Right atrium auricular region (tissue), 2 donors: ENCODE measurements around the gene LAMC3. TPM values are rescaled to one million over a fixed set of nuclear protein-coding genes. Genes with fewer than 3 reads are reported as not detected.

Experiments
- DNase-seq: peaks from one replicate; pipeline ENCODE4 v3.0.0-alpha.2; 2019; ENCODE audit warnings: low spot score
- H3K27ac ChIP-seq, 2 donors: fragments of 200-600 bp; sonication (generic); 1 replicate in 1 of 2; 2 replicates in 1 of 2; pipeline ENCODE4 v1.5.1; 2016 to 2019
- H3K27me3 ChIP-seq, 2 donors: fragments of 200-600 bp; sonication (generic); one replicate each; pipeline versions ENCODE4 v1.5.1 to v1.6.0; 2017 to 2019
- H3K36me3 ChIP-seq: fragments of 200-600 bp; sonication (generic); one replicate; pipeline ENCODE4 v1.5.1; 2016
- H3K4me1 ChIP-seq, 2 donors: fragments of 200-600 bp; sonication (generic); one replicate each; pipeline versions ENCODE4 v1.5.1 to v1.6.0; 2017 to 2019
- H3K4me3 ChIP-seq, 2 donors: fragments of 200-600 bp; sonication (generic); 1 replicate in 1 of 2; 2 replicates in 1 of 2; pipeline ENCODE4 v1.5.1; 2017 to 2019; ENCODE audit warnings: mild to moderate bottlenecking in 1 of 2, moderate library complexity in 1 of 2
- H3K9me3 ChIP-seq, 2 donors: fragments of 200-600 bp; sonication (generic); one replicate each; pipeline ENCODE4 v1.5.1; 2019
- total RNA-seq, 2 donors: library from RNA; depleted of rRNA; stranded (reverse); fragments of >200 nt; gene quantifications; one replicate each; pipeline ENCODE4 v1.1.0, GENCODE V29; 2016
- TF ChIP-seq, protein P1 (sequence below), 2 donors: fragments of 200-600 bp; sonication (generic); IDR thresholded peaks; one replicate each; pipeline ENCODE4 v1.5.1; 2019; ENCODE audit warnings: antibody characterized with exemption in 2 of 2

Gene LAMC3
- total RNA-seq, 2 donors from 2014 or later: 0.56 to 1.6 TPM

DNA sequence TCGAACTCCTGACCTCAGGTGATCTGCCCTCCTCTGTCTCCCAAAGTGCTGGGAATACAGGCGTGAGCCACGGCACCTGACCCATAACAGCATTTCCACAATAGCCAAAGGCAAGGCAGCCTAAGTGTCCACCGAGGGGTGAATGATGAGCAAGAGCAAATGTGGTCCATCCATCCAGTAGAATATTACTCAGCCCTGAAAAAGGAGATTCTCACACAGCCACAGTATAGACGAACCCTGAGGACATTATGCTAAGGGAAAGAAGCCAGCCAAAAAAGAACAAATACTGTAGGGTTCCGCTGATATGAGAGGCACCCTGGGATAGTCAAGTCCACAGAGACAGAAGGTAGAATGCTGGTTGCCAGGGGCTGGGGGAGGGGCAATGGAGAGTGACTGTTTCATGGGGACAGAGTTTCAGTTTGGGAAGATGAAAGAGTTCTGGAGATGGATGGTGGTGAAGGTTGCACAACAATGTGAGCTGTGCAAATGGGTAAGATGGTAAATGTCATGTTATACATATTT lies 7.0 kb downstream of the LAMC3 start:
- Histone ChIP-seq H3K9me3 (no peaks in the 10 kb centered on the region), H3K4me1 (no peaks in the 10 kb centered on the region), H3K4me3 (no peak overlapping the region), H3K27ac (no peak overlapping the region), H3K36me3 (no peaks in the 10 kb centered on the region), H3K27me3 (no peaks in the 10 kb centered on the region)
- TF ChIP-seq, protein P1, sequence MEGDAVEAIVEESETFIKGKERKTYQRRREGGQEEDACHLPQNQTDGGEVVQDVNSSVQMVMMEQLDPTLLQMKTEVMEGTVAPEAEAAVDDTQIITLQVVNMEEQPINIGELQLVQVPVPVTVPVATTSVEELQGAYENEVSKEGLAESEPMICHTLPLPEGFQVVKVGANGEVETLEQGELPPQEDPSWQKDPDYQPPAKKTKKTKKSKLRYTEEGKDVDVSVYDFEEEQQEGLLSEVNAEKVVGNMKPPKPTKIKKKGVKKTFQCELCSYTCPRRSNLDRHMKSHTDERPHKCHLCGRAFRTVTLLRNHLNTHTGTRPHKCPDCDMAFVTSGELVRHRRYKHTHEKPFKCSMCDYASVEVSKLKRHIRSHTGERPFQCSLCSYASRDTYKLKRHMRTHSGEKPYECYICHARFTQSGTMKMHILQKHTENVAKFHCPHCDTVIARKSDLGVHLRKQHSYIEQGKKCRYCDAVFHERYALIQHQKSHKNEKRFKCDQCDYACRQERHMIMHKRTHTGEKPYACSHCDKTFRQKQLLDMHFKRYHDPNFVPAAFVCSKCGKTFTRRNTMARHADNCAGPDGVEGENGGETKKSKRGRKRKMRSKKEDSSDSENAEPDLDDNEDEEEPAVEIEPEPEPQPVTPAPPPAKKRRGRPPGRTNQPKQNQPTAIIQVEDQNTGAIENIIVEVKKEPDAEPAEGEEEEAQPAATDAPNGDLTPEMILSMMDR (IDR thresholded peaks at IDR 0.05): no peak
- no peak for DNase-seq

DNA sequence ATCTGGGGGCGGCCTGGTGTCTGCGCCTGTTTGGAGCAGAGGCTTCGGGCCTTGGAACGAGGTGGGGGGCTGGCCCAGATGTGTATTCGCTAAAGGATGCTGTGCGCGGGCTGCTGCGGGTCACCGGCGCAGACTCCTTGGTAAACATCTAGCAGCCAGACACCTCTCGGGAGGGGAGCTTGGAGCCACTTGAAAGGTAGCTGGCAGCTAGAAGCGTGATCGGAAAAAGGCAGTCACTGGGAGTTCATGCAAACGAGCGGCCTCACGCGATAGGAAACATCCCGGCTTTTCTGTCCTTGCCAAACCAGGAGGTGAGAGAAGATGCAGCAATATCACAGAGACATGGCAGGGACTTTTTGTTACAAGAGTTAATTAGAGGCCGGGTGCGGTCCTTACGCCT lies 8.1 kb downstream of the LAMC3 start:
- Histone ChIP-seq H3K27me3 (no peaks in the 10 kb centered on the region), H3K4me3 (no peak overlapping the region), H3K4me1 (no peaks in the 10 kb centered on the region), H3K36me3 (no peaks in the 10 kb centered on the region), H3K27ac (no peak overlapping the region), H3K9me3 (no peaks in the 10 kb centered on the region)
- TF ChIP-seq, protein P1 (IDR thresholded peaks at IDR 0.05): no peak
- no peak for DNase-seq

DNA sequence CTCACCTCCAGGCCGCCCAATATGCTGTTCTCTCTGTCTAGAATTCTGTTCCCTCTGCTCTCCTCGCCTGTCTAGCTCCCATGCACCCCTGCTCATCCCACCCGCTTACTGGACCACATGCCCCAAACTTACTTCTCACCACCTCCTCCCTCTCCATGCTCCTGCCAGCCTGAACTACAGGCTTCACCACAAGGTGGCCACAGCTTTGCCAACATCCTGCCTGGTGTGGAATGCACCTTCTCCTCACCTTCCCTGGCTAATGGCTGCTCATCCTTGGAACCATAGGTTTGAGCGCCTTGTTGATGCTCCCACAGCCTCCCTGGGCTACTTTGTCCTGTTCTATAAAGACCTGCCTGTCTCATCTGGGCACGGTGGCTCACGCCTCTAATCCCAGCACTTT lies 9.6 kb downstream of the LAMC3 start:
- Histone ChIP-seq H3K4me3 (no peak overlapping the region), H3K9me3 (no peaks in the 10 kb centered on the region), H3K4me1 (no peaks in the 10 kb centered on the region), H3K27ac (no peak overlapping the region), H3K27me3 (no peaks in the 10 kb centered on the region), H3K36me3 (no peaks in the 10 kb centered on the region)
- no peak for DNase-seq
- TF ChIP-seq, protein P1 (IDR thresholded peaks at IDR 0.05): no peak

DNA sequence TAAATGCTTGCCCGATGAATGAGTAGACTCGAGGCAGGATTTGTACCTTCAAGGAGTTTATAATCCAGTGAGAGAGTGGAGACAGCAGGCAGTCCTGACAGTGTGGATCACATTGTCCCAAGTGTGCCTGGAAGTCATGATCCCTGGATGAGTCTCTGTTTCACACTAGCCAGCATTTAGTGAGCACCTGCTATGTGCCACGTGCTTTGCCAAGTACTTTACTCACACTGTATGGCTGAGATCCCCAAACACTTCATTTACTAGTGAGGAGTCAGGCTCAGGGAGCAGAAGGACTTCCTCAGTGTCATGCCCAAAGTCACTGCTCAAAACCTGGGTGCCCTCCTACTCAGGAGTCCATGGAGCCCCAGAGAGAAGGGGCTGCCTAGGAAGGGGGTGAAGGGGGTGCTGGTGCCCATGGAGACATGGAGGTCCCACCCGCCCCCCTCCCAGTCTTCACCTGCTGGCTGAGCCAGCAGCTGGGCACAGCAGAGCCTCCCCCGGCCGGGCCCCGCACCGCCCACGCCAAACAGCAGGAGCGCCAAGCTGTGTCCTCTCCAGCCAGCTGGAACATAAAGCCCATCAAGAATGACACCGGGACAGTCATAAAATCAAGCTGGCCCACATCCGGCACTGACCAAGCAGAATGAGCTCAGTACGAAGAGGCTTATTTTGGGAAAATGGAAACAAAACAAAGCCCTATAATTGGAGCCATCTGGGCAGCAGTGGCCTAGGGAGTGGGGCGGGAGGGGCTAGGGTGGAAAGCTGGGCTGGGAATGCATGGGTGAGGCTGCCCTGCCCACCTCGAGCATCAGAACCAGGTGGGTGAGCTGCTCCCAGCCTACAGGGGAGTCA lies 10.6 kb downstream of the LAMC3 start:
- H3K4me3 ChIP-seq: no peak overlapping the region
- DNase-seq: no peak
- no peak overlapping the region for H3K27ac ChIP-seq
- no peaks in the 10 kb centered on the region for H3K36me3 ChIP-seq
- no peaks in the 10 kb centered on the region for H3K4me1 ChIP-seq
- TF ChIP-seq, protein P1 (IDR thresholded peaks at IDR 0.05): no peak
- no peaks in the 10 kb centered on the region for H3K9me3 ChIP-seq
- H3K27me3 ChIP-seq: no peaks in the 10 kb centered on the region

DNA sequence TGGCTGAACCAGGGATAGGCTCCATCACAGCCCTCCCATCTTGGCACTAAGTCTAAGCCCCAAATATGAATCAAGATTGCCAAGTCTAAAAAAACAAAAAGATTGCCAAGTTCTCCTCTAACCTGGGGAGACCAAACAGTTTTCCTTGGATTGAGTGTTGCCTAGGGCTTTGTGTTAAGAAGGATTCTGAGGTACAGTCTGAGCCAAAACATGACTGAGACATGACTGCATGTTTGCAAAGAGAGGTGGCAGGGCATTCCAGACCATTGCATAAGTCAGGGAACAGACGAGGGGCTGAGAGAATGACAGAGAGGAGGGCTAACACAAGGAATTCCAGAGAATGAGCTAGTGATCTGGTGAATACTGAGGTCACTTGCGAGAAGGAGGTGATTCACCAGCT lies 11.4 kb downstream of the LAMC3 start:
- H3K27me3 ChIP-seq: no peaks in the 10 kb centered on the region
- TF ChIP-seq, protein P1 (IDR thresholded peaks at IDR 0.05): no peak
- no peaks in the 10 kb centered on the region for H3K9me3 ChIP-seq
- H3K36me3 ChIP-seq: no peaks in the 10 kb centered on the region
- no peak overlapping the region for H3K27ac ChIP-seq
- H3K4me1 ChIP-seq: no peaks in the 10 kb centered on the region
- DNase-seq: no peak
- no peak overlapping the region for H3K4me3 ChIP-seq
